CD8-positive, alpha-beta memory T cell (primary cell): ENCODE data around the gene HHAT. TPM values are rescaled to one million over a fixed set of nuclear protein-coding genes. Genes with fewer than 3 reads are reported as not detected.
"Not testable (repeated sequence)": the region's sequence is repeated elsewhere in the genome, so short reads cannot be mapped to it uniquely, and the experiment has no call there.

Experiments used
- CTCF ChIA-PET: fragments of 350-600 bp; sonication (Branson Sonifier 250); formaldehyde crosslinking; loops from one replicate; lab custom pipeline; 2021; ENCODE audit warnings: antibody characterized with exemption; lab: Charles Lee
- POLR2A ChIA-PET: fragments of 350-600 bp; sonication (Branson Sonifier 250); formaldehyde crosslinking; loops from one replicate; lab custom pipeline; 2021; ENCODE audit warnings: antibody characterized with exemption; lab: Charles Lee
- DNase-seq, 5 donors: peaks; one replicate each; pipeline versions ENCODE4 v3.0.0 to v3.0.0-alpha.2; 2020 to 2022; ENCODE audit warnings: mixed read lengths in 1 of 5
- H3K27ac ChIP-seq: one replicate; pipeline ENCODE4 v1.7.0; 2013; ENCODE audit warnings: low read depth, mild to moderate bottlenecking, low read length, moderate library complexity
- H3K27me3 ChIP-seq: 2 replicates; pipeline ENCODE4 v1.7.0; 2013; ENCODE audit warnings: low read length, mild to moderate bottlenecking; ENCODE audit not compliant: insufficient read depth, poor library complexity, severe bottlenecking
- H3K36me3 ChIP-seq: 2 replicates; pipeline ENCODE4 v1.7.0; 2013; ENCODE audit warnings: mild to moderate bottlenecking, low read length, moderate library complexity; ENCODE audit not compliant: insufficient read depth
- H3K4me1 ChIP-seq: 2 replicates; pipeline ENCODE4 v1.7.0; 2013; ENCODE audit warnings: mild to moderate bottlenecking, low read length, moderate library complexity; ENCODE audit not compliant: insufficient read depth
- H3K4me3 ChIP-seq: 2 replicates; pipeline ENCODE4 v1.7.0; 2013; ENCODE audit warnings: mild to moderate bottlenecking, low read length
- H3K9me3 ChIP-seq: 2 replicates; pipeline ENCODE4 v1.7.0; 2013; ENCODE audit warnings: mild to moderate bottlenecking, low read length
- H3K27ac Mint-ChIP-seq, 8 donors: one replicate each; pipeline ENCODE4 v1.8.0; 2020 to 2021; ENCODE audit warnings: mixed read lengths in 8 of 8, mild to moderate bottlenecking in 6 of 8, inconsistent platforms in 3 of 8, moderate library complexity in 3 of 8
- H3K27me3 Mint-ChIP-seq, 2 donors: one replicate each; pipeline ENCODE4 v1.8.0; 2020 to 2021; ENCODE audit warnings: mixed read lengths in 2 of 2, mild to moderate bottlenecking in 1 of 2, moderate library complexity in 1 of 2
- H3K36me3 Mint-ChIP-seq, 3 donors: one replicate each; pipeline ENCODE4 v1.8.0; 2020 to 2021; ENCODE audit warnings: mixed read lengths in 3 of 3, inconsistent platforms in 1 of 3, mild to moderate bottlenecking in 1 of 3
- H3K4me1 Mint-ChIP-seq, 3 donors: one replicate each; pipeline ENCODE4 v1.8.0; 2020 to 2021; ENCODE audit warnings: mixed read lengths in 3 of 3, inconsistent platforms in 1 of 3, mild to moderate bottlenecking in 1 of 3
- H3K4me3 Mint-ChIP-seq, 7 donors: one replicate each; pipeline ENCODE4 v1.8.0; 2020 to 2021; ENCODE audit warnings: mixed read lengths in 7 of 7, mild to moderate bottlenecking in 6 of 7, moderate library complexity in 4 of 7, inconsistent platforms in 2 of 7
- H3K9me3 Mint-ChIP-seq, 5 donors: one replicate each; pipeline ENCODE4 v1.8.0; 2020 to 2022; ENCODE audit warnings: mixed read lengths in 5 of 5, mild to moderate bottlenecking in 3 of 5, moderate library complexity in 2 of 5, inconsistent platforms in 1 of 5
- polyA plus RNA-seq: library from polyadenylated mRNA; unstranded; fragments of 300-500 nt; fragmentation: Illumina TruSeq; gene quantifications from one replicate; pipeline ENCODE4 v1.2.3, GENCODE V29; 2021
- total RNA-seq, 2 experiments: library from RNA; stranded (reverse); gene quantifications; one replicate each; pipeline ENCODE4 v1.2.3, GENCODE V29; 2021

HHAT gene
- total and polyA plus RNA-seq, 3 experiments from 2014 or later = 1.4 to 4.6 (median 2.1) TPM

DNA sequence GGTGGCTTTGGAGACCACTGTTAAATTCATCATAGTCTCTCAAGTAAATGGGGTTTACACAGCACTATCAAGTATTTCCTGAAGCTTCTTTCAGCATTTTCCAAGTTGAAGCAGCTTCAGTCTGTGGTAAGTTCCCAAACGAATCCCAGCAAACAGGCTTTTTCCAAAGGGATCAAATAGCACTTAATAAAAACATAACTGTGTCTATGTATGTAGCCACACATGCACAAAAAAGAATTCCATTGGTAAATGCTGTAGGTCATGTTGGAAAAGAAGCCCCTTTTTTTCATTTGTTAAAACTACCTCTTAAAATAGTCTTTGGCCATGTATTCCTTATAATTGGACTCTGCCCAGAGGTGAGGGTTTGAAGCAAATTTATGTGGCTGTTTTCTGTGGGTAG lies 69.8 kb downstream of the HHAT start:
- Histone ChIP-seq H3K27ac (no peak overlapping the region), H3K4me1 (peaks cover 7% of the 10 kb centered on the region), H3K9me3 (no peaks in the 10 kb centered on the region), H3K36me3 (no peaks in the 10 kb centered on the region), H3K27me3 (no peaks in the 10 kb centered on the region), H3K4me3 (no peak overlapping the region)
- CTCF ChIA-PET = no interaction called here
- Mint-ChIP-seq H3K9me3 (no peaks in the 10 kb centered on the region), H3K36me3 (peaks cover 0 to 9% (median 1%) of the 10 kb centered on the region in 3 donors), H3K4me1 (peaks cover 20 to 36% (median 22%) of the 10 kb centered on the region in 3 donors), H3K27ac (no peak overlapping the region), H3K27me3 (peaks cover 0 to 1% of the 10 kb centered on the region in 2 donors), H3K4me3 (no peak overlapping the region)
- POLR2A ChIA-PET = no interaction called here
- no peak for DNase-seq

DNA sequence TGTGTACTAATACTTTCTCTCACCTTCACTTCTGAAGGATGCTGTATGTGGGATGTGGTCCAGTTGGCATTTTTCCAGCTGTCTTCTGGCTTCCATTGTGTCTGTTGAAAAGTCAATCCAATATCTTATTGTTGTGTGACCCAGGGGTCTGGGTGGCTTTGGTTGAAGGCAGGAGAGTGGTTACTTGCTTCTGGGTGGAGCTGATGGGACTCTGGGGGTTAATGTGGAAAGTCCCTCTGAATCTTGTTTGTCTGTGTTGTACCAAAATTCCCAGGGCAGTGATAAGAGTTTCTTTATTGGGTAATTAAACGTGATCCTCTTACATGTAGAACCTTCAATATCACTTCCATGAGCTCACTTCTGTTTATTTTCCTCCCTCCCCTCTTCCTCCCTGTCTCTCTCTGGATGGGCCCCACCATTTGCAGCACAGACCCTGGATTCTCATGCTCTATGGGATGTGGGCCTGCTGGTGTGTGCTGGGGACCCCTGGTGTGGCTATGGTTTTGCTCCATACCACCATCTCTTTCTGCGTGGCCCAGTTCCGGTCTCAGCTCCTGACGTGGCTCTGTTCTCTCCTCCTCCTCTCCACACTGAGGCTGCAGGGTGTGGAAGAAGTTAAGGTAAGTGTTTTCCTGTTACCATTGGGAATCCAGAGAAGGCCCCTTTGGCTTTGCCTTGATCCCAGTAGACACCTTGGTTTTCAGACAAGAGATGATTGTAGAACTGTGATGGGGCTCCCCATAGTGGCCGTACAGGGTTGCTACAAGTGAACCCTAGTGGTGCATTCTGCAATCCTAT lies 71.5 kb downstream of the HHAT start:
- Mint-ChIP-seq H3K4me1 (peaks cover 14 to 24% (median 14%) of the 10 kb centered on the region in 3 donors), H3K36me3 (peaks cover 0 to 20% (median 3%) of the 10 kb centered on the region in 3 donors), H3K4me3 (peak overlapping the region in 1 of 7 donors; percentile 59), H3K27me3 (peaks cover 0 to 5% of the 10 kb centered on the region in 2 donors), H3K9me3 (no peaks in the 10 kb centered on the region), H3K27ac (peak overlapping the region in 5 of 8 donors; percentile 61 to 85 (median 66))
- POLR2A ChIA-PET = no interaction called here
- H3K4me1 ChIP-seq = peaks cover 7% of the 10 kb centered on the region
- H3K36me3 ChIP-seq = no peaks in the 10 kb centered on the region
- CTCF ChIA-PET = interaction anchor here (0.7 to 1.4 kb wide), 4 partner anchors 26 to 87 kb away, joined by 3 to 6 read pairs (median 4); no protein-coding TSS in a partner anchor
- H3K4me3 ChIP-seq = no peak overlapping the region
- H3K27ac ChIP-seq = no peak overlapping the region
- DNase-seq = peak; percentile 6 to 59 (median 14)
- H3K27me3 ChIP-seq = no peaks in the 10 kb centered on the region
- no peaks in the 10 kb centered on the region for H3K9me3 ChIP-seq

DNA sequence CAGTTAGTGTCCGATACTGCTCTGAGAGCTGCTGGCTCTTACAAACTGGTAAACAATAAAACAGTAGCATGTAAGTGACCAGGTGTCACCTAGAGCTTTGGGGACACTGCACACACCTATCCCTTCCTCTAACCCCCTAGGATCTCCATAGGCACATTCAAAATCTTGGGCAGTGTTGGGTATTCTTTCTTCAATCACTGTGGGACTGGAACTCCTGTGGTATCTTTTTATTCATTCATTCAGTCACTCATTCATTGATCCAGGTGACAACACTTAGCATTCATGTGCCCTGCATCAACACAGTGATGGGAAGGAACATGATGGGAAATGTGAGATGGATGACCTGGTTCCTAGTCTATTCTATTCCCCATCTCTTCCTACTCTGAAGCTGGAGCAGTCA lies 73.9 kb downstream of the HHAT start:
- no peak overlapping the region for H3K27ac Mint-ChIP-seq
- DNase-seq = no peak

GRCh38 chr1:210405316-210405715 lies 76.6 kb downstream of the HHAT start:
- ChIA-PET CTCF (interaction anchor here (1.5 to 2.6 kb wide), 3 partner anchors 11 to 44 kb away, joined by 3 to 12 read pairs (median 3); no protein-coding TSS in a partner anchor), POLR2A (no interaction called here)

More for the DNA sequence above, 73.9 kb downstream of the HHAT start:
- Histone ChIP-seq H3K27ac (no peak overlapping the region), H3K27me3 (no peaks in the 10 kb centered on the region), H3K9me3 (no peaks in the 10 kb centered on the region), H3K4me3 (no peak overlapping the region), H3K36me3 (no peaks in the 10 kb centered on the region), H3K4me1 (peaks cover 7% of the 10 kb centered on the region)
- Mint-ChIP-seq H3K27me3 (peaks cover 0 to 4% of the 10 kb centered on the region in 2 donors), H3K4me1 (peaks cover 14 to 16% (median 14%) of the 10 kb centered on the region in 3 donors), H3K9me3 (no peaks in the 10 kb centered on the region), H3K4me3 (no peak overlapping the region), H3K36me3 (peaks cover 0 to 23% (median 4%) of the 10 kb centered on the region in 3 donors)
- ChIA-PET POLR2A (no interaction called here), CTCF (interaction anchor here (2.1 to 2.3 kb wide), 2 partner anchors 732 to 1112 kb away, joined by 4 to 8 read pairs; partner anchors contain the start of gene KCNH1)

DNA sequence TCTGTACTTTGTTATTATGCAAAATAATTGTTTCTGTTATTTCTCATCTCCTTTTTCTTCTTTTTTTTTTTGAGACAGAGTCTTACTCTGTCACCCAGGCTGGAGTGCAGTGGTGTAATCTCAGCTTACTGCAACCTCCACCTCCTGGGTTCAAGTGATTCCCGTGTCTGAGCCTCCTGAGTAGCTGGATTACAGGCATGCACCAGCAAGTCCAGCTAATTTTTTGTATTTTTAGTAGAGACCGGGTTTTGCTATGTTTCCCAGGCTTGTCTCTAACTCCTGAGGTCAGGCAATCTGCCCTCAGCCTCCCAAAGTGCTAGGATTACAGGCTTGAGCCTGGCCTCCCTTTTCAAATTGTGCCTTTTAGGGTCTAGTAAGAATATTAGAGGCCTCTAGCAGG lies 77.6 kb downstream of the HHAT start:
- H3K36me3 ChIP-seq, H3K4me3 Mint-ChIP-seq, H3K4me3 ChIP-seq, H3K27me3 Mint-ChIP-seq, H3K27ac ChIP-seq, H3K4me1 Mint-ChIP-seq, H3K4me1 ChIP-seq, DNase-seq, H3K27ac Mint-ChIP-seq, H3K9me3 Mint-ChIP-seq, H3K9me3 ChIP-seq, H3K27me3 ChIP-seq, POLR2A ChIA-PET: not testable (repeated sequence)
- CTCF ChIA-PET = interaction anchor here (0.9 to 2.6 kb wide), 10 partner anchors 9 to 546 kb away, joined by 3 to 12 read pairs (median 3); no protein-coding TSS in a partner anchor
- peaks cover 0 to 28% (median 5%) of the 10 kb centered on the region in 3 donors for H3K36me3 Mint-ChIP-seq

More at GRCh38 chr1:210405316-210405715, 76.6 kb downstream of the HHAT start:
- Mint-ChIP-seq H3K4me3 (no peak overlapping the region), H3K9me3 (no peaks in the 10 kb centered on the region), H3K4me1 (peaks cover 3 to 4% (median 4%) of the 10 kb centered on the region in 3 donors), H3K27ac (no peak overlapping the region), H3K27me3 (peaks cover 0 to 4% of the 10 kb centered on the region in 2 donors), H3K36me3 (peaks cover 0 to 24% (median 4%) of the 10 kb centered on the region in 3 donors)
- Histone ChIP-seq H3K27ac (no peak overlapping the region), H3K4me3 (no peak overlapping the region), H3K9me3 (no peaks in the 10 kb centered on the region), H3K27me3 (no peaks in the 10 kb centered on the region), H3K4me1 (peaks cover 2% of the 10 kb centered on the region), H3K36me3 (no peaks in the 10 kb centered on the region)
- no peak for DNase-seq

- Mint-ChIP-seq H3K36me3 (peaks cover 0 to 29% (median 5%) of the 10 kb centered on the region in 3 donors), H3K9me3 (no peaks in the 10 kb centered on the region), H3K4me3 (no peak overlapping the region), H3K27me3 (peaks cover 0 to 4% of the 10 kb centered on the region in 2 donors), H3K27ac (no peak overlapping the region), H3K4me1 (no peaks in the 10 kb centered on the region)
- H3K9me3 ChIP-seq = no peaks in the 10 kb centered on the region
- DNase-seq = peak; percentile 44 to 68 (median 57)
- H3K27ac ChIP-seq = no peak overlapping the region
- H3K4me3 ChIP-seq = no peak overlapping the region
- H3K27me3 ChIP-seq = no peaks in the 10 kb centered on the region
- no peaks in the 10 kb centered on the region for H3K36me3 ChIP-seq
- no peaks in the 10 kb centered on the region for H3K4me1 ChIP-seq
- CTCF ChIA-PET = interaction anchor here (0.7 to 2.6 kb wide), 13 partner anchors 8 to 547 kb away, joined by 3 to 12 read pairs (median 3); no protein-coding TSS in a partner anchor
- POLR2A ChIA-PET = no interaction called here
These were observed 78.6 kb downstream of the HHAT start for GRCh38 chr1:210407207-210407886.

- Mint-ChIP-seq H3K27ac (no peak overlapping the region), H3K4me1 (no peaks in the 10 kb centered on the region), H3K4me3 (no peak overlapping the region), H3K36me3 (peaks cover 0 to 25% (median 5%) of the 10 kb centered on the region in 3 donors), H3K27me3 (peaks cover 0 to 4% of the 10 kb centered on the region in 2 donors), H3K9me3 (no peaks in the 10 kb centered on the region)
- Histone ChIP-seq H3K4me1 (no peaks in the 10 kb centered on the region), H3K9me3 (no peaks in the 10 kb centered on the region), H3K27ac (no peak overlapping the region), H3K27me3 (no peaks in the 10 kb centered on the region), H3K4me3 (no peak overlapping the region), H3K36me3 (no peaks in the 10 kb centered on the region)
- ChIA-PET POLR2A (no interaction called here), CTCF (interaction anchor here (1.5 kb wide), 1 partner anchor 728 kb away, joined by 5 read pairs; no protein-coding TSS in a partner anchor)
- DNase-seq = no peak
These were observed 79.2 kb downstream of the HHAT start for GRCh38 chr1:210407887-210408252.
